Measurements from ENCODE around the gene MCM3AP.

MCM3AP gene

DNA sequence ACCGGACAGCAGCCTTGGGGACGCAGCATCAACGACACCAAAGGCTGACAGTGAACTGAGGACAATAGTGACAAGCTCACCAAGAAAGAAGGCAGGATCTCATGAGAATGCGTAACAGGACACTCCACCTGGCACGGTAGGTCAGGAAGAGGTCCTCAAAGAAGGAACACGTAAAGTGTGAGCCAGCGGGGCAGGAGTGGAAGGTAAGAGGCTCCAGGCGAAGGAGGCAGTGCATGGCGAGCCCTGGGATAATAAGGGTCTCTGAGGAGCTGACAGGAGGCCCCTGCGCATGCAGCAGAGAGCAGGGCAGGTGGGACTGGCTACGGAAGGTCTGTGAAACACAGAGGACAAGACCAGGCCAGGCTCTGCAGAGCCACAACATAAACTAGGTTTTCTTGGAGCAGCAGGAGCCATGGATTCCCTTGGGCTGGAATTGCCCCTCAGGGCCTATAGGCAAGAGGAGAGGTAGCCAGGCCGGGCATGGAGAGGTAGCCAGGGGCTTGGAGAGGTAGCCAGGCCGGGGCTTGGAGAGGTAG, 65.1 kb downstream of the MCM3AP start:
- DNase-seq (ENCODE audit: extremely low read depth in 1 of 2, low read depth in 1 of 2), result no peak

DNA sequence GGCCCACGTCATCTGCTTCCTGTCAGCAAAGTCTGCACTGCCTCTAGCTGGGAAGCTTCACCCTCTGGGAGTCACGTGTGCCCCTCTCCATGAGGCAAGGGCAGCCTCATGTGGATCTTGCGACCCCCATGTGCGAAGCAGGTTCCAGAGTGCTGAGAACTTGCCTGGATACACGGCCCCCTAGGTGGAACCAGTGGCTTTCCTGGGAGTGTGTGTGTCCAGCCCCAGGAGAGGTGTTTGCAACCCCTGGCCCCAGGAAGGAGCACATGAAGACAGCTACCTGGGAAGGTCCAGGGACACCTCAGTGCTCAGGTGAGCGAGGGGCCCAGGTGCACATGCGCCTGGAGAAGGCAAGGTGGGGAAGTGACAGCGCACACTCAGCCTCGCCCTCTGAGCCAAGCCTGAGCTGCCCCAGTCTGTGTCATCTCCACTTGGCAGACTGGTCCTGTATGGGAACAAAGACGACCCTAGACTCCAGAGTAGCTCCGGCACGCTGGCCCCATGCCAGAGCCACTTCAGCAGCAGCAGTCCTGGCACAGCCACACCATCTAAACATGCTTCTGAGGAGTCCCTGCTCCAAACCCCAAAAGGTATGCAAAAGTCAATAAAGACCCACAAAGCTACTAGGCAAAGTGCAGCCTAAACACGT, 65.7 kb downstream of the MCM3AP start:
- no peak for DNase-seq (ENCODE audit: extremely low read depth in 1 of 2, low read depth in 1 of 2)

DNA sequence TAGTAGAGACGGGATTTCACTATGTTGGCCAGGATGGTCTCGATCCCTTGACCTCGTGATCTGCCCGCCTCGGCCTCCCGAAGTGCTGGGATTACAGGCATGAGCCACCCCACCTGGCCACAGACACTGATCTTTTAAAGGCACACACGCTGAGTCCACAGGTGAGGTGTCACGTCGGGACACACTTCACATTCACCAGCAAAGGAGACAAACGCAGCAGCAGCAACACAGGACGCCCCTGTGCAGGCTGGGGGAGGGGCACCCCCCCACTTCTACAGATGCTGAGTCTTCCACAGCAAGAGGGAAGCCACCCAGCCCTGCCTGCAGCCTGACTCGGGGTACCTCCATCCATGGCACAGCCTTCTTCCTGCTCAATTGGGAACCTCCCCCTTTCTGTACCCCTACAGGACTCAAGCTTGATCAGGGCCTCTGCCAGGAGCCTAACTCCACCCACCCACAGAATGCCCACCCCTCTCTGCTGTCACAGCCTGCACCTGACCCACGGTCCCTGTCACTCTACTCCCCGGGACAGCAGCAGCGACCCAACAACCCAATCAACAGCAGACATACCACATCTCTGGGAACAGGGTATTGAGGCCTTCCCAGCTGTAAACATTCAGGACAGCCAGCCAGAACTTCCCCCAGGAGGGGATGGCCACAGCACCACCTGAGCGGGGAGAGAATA, 66.4 kb downstream of the MCM3AP start:
- DNase-seq (ENCODE audit: extremely low read depth in 1 of 2, low read depth in 1 of 2), result no peak

DNA sequence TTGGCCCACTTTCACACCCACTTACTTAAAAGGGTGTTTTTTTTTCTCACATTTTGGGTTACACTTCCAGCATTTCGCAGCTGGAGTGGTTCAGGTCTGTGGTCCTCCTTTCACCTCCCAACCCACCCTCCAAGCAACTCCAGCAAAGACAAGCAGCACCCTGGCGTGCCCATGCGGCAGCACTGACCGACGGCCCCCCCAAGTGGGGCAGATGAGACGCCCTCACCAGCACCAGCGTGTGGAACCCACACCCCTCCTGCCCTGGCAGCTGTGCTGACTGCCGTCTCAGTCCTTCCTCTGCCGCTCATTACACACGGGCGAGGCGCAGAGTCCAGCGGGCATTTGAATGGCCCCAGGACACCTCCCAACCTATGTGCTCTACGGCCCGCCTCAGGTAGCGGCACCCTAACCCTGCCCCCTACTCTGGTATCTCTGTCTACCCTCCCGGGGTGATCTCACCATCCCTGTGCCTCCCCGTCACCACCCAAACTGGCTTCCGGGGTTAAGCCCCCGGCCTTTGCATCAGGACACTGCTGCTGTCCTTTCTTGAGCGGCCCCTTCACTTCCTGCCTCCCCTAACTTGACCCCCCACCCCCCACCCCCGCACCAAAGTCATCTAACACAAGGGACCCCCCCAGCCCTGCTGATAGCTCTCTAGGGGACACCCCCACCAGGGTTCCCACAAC, 67.8 kb downstream of the MCM3AP start:
- no peak for DNase-seq (ENCODE audit: extremely low read depth in 1 of 2, low read depth in 1 of 2)

DNA sequence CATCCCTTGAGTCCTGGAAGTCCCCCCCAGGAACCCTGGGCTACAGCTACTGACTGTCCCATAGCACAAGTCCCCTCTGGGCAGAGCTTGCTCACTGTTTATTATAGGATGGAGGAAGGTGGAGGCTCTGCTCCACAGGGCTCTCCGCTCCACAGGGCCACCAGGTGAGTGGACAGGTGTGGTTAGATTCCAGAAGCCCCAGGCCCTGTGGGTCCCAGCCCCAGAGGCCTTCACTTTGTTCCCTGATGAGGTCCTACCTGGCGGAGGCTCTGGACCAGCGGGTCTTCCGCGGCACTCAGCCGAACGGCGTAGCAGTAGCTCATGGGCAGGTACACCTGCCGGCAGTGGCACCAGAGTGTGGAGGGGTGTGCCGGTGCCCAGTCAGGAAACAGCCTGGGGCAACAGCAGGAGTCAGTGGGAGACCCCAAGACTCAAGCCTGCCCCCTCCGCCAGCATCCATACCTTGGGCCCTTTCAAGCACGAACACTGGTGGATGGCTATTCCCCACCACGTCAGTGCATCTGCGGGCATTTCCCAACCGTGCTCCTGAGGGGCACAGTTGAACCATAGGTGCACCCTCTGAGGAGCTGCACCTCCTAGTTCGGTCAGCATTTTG, 69.2 kb downstream of the MCM3AP start:
- DNase-seq (ENCODE audit: extremely low read depth in 1 of 2, low read depth in 1 of 2), result no peak

GRCh38 chr21:46215436-46216131, 69.8 kb downstream of the MCM3AP start:
- DNase-seq (ENCODE audit: extremely low read depth in 1 of 2, low read depth in 1 of 2), result no peak

GRCh38 chr21:46214478-46215340, 70.7 kb downstream of the MCM3AP start:
- DNase-seq (ENCODE audit: extremely low read depth in 1 of 2, low read depth in 1 of 2), result no peak

DNA sequence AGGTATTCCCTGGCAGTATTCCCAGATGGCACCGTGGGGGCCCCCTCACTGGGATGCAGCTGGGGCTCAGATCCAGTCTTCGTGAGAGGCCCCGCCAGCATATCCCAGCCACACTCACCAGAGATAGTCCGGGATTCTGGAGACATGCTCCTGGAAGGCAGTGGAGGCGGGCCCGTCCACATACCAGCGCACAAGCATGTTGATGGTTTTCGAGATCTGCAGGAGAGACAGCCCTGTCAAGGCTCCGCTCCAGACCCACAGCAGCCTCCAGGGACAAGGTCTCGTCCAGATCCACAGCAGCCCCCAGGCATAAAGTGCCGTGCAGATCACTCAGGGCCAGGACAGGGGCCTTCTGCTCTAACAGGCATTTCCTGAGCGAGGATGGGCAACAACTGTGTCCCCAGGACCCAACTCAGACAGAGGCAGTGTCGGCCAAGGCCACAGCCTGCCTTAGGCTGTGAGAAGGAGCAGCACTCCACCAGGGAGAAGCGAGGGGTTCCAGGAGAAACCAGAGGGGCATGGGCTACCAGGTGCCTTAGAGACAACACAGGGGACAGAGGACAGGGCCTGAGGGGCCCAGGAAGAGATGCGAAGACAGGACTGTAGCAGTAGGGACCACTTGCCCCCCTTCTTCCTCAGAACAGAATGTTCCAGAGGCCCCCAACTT, 71.7 kb downstream of the MCM3AP start:
- DNase-seq (ENCODE audit: extremely low read depth in 1 of 2, low read depth in 1 of 2), result no peak

- DNase-seq (ENCODE audit: extremely low read depth in 1 of 2, low read depth in 1 of 2), result no peak
Observed at GRCh38 chr21:46212721-46213484, 72.5 kb downstream of the MCM3AP start.

DNA sequence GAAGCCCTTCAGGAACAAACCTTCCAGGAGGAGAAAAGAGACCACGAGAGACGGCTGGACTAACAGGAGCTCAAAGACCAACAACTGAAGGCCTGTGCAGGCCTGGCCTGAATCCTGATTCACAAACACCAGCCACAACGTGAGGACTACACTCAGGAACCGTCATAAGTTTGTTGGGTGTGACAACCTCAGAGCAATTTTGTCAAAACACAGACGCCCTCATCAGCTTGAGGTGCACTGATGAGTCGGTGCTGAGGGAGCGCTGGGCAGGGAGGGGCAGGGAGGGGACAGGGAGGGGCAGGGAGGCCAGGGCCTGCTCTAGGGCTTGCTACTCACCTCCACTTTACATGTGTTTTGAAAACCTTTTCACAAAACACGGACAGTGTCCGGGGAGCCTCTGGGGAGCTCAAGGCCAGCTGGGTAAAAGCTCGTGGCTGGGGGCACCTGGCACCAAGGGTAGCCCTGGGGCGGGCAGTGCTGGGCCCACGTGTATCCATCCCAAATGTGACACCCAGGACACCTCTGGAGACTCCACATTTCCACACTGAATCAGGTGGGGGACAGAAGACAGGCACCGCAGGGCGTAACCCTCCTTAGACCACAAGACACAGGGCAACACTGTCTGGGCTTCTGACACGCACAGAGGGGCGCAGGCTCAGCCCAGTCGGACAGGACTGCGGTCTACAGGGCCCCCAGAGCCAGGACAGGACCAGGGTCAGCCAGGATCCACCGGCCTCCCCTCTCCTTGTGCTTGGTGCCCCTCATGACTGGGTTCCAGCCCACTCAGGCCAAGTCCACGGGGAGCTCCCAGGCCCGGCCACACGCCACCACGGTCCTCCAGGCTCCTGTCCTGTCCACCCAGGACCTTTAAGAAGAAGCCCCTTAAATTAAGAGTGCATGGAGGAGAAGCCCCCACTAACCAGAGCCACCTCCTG, 73.4 kb downstream of the MCM3AP start:
- no peak for DNase-seq (ENCODE audit: extremely low read depth in 1 of 2, low read depth in 1 of 2)

- no peak for DNase-seq (ENCODE audit: extremely low read depth in 1 of 2, low read depth in 1 of 2)
Observed at GRCh38 chr21:46211376-46211775, 74.0 kb downstream of the MCM3AP start.

DNA sequence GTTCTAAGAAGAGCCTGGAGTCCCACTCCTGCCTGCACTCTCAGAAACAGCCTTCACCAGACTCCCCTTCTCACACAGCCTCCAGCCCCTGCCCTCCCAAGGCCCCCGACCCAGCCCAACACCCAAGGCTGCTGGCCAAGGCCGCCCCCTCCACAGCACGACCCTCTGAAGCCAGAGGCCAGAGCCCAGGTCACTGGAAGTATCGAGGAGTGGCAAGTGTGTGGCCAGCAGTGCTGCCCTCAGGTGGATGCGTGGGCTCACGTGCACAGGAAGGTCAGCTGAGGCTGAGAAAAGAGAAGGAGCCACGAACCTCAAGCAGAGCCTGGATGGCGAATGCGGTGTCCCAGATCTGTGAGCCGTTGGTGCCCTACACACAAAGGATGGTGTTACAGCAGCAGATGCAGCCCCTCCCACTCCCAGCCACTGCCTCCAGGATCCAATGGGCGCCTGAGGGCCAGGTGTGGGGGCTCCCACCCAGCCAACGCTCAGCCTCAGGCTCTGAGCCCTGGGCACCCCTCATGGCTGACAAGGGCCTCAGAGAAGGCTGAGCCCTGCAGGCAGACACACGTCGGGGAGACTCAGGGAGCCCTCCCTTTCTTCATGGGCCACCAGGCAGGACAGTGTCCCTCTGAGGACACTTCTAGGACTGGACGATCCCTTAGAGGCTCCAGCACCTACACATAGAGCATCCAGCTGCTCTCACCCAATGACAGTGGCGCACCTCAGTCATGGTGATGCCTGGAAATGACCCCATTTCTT, 74.9 kb downstream of the MCM3AP start:
- no peak for DNase-seq (ENCODE audit: extremely low read depth in 1 of 2, low read depth in 1 of 2)

DNA sequence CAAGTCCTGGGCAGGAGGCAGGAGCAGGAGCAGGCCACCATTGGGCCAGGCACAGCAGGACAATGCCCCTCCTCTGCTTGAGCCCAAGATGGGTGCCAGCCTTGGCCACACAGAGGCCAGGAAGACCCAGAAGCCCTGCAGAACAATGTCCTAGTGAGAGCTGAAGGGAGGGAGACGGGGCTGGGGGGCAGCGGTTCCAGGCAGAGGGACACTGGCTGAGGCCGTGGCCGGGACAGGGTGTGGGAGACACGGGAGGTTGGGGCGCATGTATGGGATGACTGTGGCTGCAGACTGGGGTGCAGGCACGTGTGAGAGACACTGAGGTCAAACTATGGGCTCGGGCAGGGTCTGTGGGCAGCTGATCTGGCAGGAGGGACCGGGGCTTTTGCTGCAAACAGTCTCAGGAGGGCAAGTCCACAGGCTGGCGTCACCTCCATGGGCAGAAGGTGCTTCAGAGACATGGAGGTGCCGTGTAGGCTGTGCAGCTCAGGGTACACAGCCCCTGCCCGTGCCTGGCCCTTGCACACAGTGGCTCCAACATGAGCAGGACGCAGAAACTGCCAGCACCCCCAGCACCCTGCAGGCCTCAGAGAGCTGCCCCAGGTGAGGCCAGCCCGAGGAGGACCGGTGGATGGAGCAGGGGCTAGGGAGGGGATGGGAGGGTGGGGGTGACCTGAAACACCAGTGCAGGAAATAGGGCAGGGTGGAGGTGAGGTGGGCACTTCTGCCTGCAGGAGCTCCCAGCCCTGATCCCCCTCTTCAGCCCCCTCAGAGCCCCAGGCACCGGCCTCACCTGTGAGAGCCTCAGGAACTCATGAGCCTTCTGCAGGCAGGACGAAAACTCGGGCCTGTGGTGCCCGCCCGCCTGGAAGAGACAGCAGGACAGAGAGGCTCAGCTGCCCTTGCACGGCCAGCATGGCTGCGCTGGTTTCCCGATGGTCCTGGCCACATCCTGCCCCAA, 76.4 kb downstream of the MCM3AP start:
- no peak for DNase-seq (ENCODE audit: extremely low read depth in 1 of 2, low read depth in 1 of 2)

DNA sequence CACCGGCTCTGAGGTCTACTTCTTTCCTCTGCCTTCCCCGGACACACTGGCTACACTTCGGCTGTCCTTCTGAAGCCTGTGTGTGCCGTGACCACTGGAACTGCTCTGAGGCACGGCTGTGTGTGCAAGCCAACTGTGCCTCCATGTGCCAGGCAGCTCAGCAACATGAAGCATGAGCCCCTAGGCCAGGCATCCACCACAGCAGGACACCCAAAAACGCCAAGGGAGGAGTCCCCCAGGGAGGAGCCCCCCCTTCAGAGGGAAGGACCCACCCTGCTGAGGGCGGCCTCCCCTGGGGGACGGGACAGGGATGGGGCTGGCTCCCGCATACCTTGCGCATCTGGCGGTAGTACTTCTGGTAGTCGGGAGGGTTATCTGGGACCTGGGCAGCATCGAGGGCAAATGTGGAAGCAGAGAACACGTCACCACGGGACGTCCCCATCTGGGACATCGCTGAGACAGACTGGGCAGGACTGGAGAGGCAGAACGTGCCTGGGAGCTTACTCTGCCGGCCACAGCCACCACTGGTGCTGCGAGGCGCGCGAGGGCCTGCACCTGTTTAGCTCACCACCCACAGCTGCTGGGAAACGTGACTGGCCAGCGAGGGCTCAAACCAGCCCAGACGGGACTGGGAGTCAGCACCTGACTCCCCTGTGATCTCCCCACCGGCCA, 77.4 kb downstream of the MCM3AP start:
- no peak for DNase-seq (ENCODE audit: extremely low read depth in 1 of 2, low read depth in 1 of 2)

Data from activated CD8-positive, alpha-beta memory T cell treated with anti-CD3 and anti-CD28 coated beads for 1 hour (primary cell).